Measurements from ENCODE around the gene VPS13A.

DNA sequence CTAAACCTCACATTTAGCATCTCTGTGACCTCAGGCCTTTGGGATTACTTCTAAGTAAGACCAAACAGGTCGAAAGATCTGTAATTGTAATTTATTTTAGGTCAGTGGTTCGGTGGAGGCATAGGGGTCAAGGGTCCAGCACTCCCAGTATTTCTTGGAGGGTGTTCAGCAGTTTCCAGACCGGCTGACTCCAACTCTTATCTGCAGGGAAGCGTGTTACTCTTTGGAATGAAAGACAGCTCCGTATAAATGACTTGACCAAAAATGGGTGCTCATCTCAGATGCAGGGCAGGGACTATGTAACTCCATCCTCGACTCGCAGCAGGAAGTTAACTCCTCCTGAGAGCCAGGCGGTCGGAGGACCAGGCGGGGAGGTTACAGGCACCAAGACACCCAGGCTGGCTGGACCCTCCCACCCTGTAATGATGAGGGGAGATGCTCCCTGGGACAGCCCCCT, 620 bp upstream of the VPS13A start:
- TF ChIP-seq POLR2A (IDR thresholded peaks at IDR 0.05; ENCODE audit: low read length) (no peak), GATA1 (IDR thresholded peaks at IDR 0.05; ENCODE audit: low read depth, low read length) (no peak)
